ENCODE results near the gene PEX7.
"Not testable (repeated sequence)": the region's sequence is repeated elsewhere in the genome, so short reads cannot be mapped to it uniquely, and the experiment has no call there.

The PEX7 gene

DNA sequence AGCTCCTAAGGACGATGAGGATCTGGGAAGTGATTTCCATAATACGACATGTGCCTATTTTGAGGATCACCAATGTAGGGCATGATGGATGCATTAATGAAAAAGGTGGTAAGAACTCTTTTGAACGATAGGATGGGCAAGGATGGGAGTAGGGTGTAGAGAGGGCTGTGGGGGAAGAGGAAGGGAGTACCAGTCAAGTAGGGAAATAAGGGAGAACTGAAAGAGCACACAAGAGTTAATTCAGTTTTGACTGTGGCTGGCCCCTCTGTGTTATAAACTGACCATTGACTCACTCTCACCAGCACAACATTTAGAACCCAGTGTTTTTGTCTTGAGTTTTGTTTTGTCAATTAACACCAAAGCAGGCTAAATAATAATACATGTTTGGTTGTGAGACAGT is 132.7 kb downstream of the PEX7 start:
- TF ChIP-seq ZNF274 (IDR thresholded peaks at IDR 0.05; ENCODE audit: low read depth, low read length) = no peak
- TF ChIP-seq YY1 (IDR thresholded peaks at IDR 0.05; ENCODE audit: insufficient read depth, insufficient read length) = no peak
- TF ChIP-seq SUZ12 (IDR thresholded peaks at IDR 0.05; ENCODE audit: extremely low read depth, insufficient read depth, insufficient read length) = no peak
- Histone ChIP-seq H3K9me3 (ENCODE audit: insufficient read depth, low read length) (no peaks in the 10 kb centered on the region), H3K9ac (ENCODE audit: insufficient read length, low read depth) (no peak overlapping the region), H3K36me3 (ENCODE audit: insufficient read depth, insufficient read length, low read length) (no peaks in the 10 kb centered on the region), H3K4me1 (ENCODE audit: insufficient read depth, insufficient read length) (peaks cover 11% of the 10 kb centered on the region), H3K27me3 (ENCODE audit: insufficient read depth, insufficient read length) (no peaks in the 10 kb centered on the region), H3K4me3 (ENCODE audit: insufficient read length, low read depth) (no peak overlapping the region)
- no peak for DNase-seq (ENCODE audit: low read depth, low spot score)

DNA sequence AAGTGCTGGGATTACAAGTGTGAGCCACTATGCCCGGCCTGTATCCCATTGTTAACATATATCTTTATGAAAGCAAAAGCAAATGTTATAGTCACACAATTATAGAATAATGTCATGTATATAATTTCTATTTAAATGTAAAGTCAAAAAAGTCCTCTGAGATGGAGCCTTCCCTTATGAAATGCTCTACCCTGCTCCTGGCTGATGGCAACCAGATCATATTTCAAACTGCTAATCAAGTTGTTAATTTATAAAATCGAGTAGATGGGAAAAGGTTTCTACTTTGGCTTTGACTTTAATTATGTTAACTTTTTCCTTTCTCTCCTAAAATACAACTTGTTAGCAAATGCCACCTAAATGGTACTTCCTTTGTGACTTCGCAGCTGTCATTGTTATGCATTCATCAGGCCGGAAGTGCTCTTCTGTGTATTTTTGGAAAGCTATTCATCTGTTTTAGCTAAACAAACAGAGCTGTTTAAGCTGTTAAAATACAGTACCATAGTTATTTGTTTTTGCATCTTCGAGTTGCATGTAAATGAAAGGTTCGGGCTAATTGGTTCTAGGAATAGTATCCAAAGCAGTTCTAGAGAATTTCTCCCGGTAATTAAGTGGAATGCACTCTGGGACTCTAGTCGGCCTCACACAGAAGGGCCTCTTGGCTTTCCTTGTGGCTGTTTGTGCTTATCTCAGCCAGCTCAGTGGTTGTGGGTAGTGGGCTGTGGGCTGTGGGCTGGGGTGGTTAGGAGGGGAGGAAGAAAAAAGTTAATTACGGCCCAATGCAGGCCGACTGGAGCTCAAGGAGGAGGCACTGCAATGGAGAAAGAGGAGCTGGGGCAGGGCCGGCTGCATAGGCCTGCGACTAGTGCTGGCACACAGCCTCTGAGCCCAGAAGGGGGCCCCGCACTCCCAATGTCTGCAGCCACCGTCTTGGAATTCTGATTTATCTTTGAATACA is 134.5 kb downstream of the PEX7 start:
- TF ChIP-seq ZNF274 (IDR thresholded peaks at IDR 0.05; ENCODE audit: low read depth, low read length) (no peak), SUZ12 (IDR thresholded peaks at IDR 0.05; ENCODE audit: extremely low read depth, insufficient read depth, insufficient read length) (no peak), YY1 (IDR thresholded peaks at IDR 0.05; ENCODE audit: insufficient read depth, insufficient read length) (no peak)
- no peak for DNase-seq (ENCODE audit: low read depth, low spot score)
- Histone ChIP-seq H3K27me3 (ENCODE audit: insufficient read depth, insufficient read length) (no peaks in the 10 kb centered on the region), H3K9me3 (ENCODE audit: insufficient read depth, low read length) (no peaks in the 10 kb centered on the region), H3K4me1 (ENCODE audit: insufficient read depth, insufficient read length) (peaks cover 13% of the 10 kb centered on the region), H3K36me3 (ENCODE audit: insufficient read depth, insufficient read length, low read length) (no peaks in the 10 kb centered on the region), H3K9ac (ENCODE audit: insufficient read length, low read depth) (no peak overlapping the region), H3K4me3 (ENCODE audit: insufficient read length, low read depth) (no peak overlapping the region)

DNA sequence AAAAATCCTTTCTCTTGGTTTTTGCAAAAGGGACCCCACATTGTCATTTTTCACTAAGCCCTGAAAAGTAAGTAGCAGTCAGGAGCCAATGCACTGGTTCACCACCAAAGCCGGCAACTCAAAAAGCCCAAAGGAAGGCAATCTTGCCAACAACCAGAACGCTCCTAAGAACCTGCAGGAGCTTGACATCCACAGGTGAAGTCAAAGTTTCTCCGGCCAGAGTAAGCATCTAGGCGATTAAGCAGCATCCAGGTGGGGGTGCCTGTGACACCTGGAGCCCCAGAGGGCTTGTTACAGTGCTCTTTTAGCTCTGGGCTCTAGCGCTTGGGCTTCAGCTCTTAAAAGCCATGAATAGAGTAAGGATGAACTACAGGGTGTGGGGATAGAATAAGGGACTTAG is 135.8 kb downstream of the PEX7 start:
- Histone ChIP-seq H3K36me3 (ENCODE audit: insufficient read depth, insufficient read length, low read length) (no peaks in the 10 kb centered on the region), H3K27me3 (ENCODE audit: insufficient read depth, insufficient read length) (no peaks in the 10 kb centered on the region), H3K4me3 (ENCODE audit: insufficient read length, low read depth) (no peak overlapping the region), H3K9me3 (ENCODE audit: insufficient read depth, low read length) (no peaks in the 10 kb centered on the region), H3K4me1 (ENCODE audit: insufficient read depth, insufficient read length) (peaks cover 13% of the 10 kb centered on the region), H3K9ac (ENCODE audit: insufficient read length, low read depth) (no peak overlapping the region)
- no peak for TF ChIP-seq YY1 (IDR thresholded peaks at IDR 0.05; ENCODE audit: insufficient read depth, insufficient read length)
- no peak for DNase-seq (ENCODE audit: low read depth, low spot score)

DNA sequence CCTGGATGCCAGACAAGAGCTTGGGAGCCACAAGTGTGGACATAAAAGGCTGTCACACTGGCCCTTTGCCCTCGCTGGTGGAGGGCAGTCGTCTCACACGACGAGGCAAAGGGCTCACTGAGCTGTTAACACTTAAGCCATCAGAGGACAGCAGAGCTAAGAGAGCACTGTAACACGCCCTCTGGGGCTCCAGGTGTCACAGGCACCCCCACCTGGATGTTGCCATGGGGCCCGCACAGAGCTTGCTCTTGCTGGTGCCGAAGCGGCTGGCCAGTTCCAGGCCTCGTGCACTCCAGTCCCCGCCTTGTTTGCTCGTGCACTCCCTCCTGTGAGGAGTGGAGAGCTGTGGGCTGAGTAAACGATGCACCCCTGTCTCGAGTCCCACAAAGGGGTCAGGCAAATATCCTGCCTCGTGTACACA is 137.1 kb downstream of the PEX7 start:
- Histone ChIP-seq H3K36me3 (ENCODE audit: insufficient read depth, insufficient read length, low read length) (no peaks in the 10 kb centered on the region), H3K4me1 (ENCODE audit: insufficient read depth, insufficient read length) (peaks cover 13% of the 10 kb centered on the region), H3K27me3 (ENCODE audit: insufficient read depth, insufficient read length) (no peaks in the 10 kb centered on the region), H3K9ac (ENCODE audit: insufficient read length, low read depth) (no peak overlapping the region), H3K4me3 (ENCODE audit: insufficient read length, low read depth) (no peak overlapping the region), H3K9me3 (ENCODE audit: insufficient read depth, low read length) (no peaks in the 10 kb centered on the region)
- no peak for DNase-seq (ENCODE audit: low read depth, low spot score)
- TF ChIP-seq SUZ12 (IDR thresholded peaks at IDR 0.05; ENCODE audit: extremely low read depth, insufficient read depth, insufficient read length) (no peak), ZNF274 (IDR thresholded peaks at IDR 0.05; ENCODE audit: low read depth, low read length) (no peak), YY1 (IDR thresholded peaks at IDR 0.05; ENCODE audit: insufficient read depth, insufficient read length) (no peak)

DNA sequence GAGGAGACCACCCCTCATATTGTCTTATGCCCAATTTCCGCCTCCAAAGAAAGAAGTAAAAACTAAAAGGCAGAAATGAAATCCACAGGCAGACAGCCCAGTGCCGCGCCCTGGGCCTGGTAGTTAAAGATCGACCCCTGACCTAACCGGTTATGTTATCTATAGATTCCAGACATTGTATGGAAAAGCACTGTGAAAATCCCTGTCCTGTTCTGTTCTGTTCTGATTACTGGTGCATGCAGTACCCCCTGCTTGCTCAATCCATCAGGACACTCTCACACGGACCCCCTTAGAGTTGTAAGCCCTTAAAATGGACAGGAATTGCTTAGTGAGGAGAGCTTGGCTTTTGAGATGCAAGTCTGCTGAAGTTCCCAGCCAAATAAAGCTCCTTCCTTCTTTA is 137.5 kb downstream of the PEX7 start:
- H3K4me3 ChIP-seq (ENCODE audit: insufficient read length, low read depth); H3K9me3 ChIP-seq (ENCODE audit: insufficient read depth, low read length); H3K27me3 ChIP-seq (ENCODE audit: insufficient read depth, insufficient read length); H3K36me3 ChIP-seq (ENCODE audit: insufficient read depth, insufficient read length, low read length); H3K9ac ChIP-seq (ENCODE audit: insufficient read length, low read depth); DNase-seq (ENCODE audit: low read depth, low spot score): not testable (repeated sequence)
- peaks cover 13% of the 10 kb centered on the region for H3K4me1 ChIP-seq (ENCODE audit: insufficient read depth, insufficient read length)

DNA sequence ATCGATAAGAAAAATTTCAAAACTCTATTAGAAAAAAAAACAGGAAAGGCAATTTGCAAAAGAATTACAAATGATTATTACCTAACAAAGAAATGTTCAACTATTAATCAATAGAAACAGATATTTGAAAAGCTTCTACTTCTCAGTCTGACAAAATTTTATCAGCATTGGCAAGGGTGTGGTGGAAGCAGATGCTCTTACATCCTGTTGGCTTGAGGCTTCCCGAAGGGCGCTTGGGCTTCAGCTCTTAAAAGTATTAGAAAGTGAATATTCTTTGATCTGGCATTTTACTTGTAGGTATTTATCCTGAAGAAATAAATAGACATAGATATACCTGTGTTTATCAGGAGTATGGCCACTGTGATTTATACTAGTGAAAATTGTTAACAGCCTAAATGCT is 138.4 kb downstream of the PEX7 start:
- Histone ChIP-seq H3K36me3 (ENCODE audit: insufficient read depth, insufficient read length, low read length) (no peaks in the 10 kb centered on the region), H3K4me1 (ENCODE audit: insufficient read depth, insufficient read length) (peaks cover 13% of the 10 kb centered on the region), H3K9me3 (ENCODE audit: insufficient read depth, low read length) (no peaks in the 10 kb centered on the region), H3K27me3 (ENCODE audit: insufficient read depth, insufficient read length) (no peaks in the 10 kb centered on the region), H3K4me3 (ENCODE audit: insufficient read length, low read depth) (no peak overlapping the region), H3K9ac (ENCODE audit: insufficient read length, low read depth) (no peak overlapping the region)
- no peak for DNase-seq (ENCODE audit: low read depth, low spot score)
- TF ChIP-seq ZNF274 (IDR thresholded peaks at IDR 0.05; ENCODE audit: low read depth, low read length) (no peak), SUZ12 (IDR thresholded peaks at IDR 0.05; ENCODE audit: extremely low read depth, insufficient read depth, insufficient read length) (no peak), YY1 (IDR thresholded peaks at IDR 0.05; ENCODE audit: insufficient read depth, insufficient read length) (no peak)

DNA sequence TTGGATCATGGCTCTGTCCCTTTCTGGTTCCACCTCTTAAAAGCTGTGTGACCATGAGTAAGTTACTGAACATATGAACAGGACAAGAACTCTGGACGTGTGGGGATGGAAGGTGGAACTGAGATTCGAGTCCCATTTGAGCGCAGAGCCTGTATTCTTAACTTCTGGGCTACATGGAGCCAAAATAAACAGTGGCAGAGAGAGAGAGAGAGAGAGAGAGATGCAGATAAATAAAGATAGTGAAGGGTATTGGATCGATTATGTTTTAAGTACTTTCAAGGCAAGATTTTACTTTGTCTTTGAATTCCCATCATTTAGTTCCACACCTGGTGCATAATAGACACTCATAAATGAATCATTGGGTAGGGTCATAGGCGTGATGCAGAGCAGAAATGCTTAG is 139.5 kb downstream of the PEX7 start:
- no peak for TF ChIP-seq YY1 (IDR thresholded peaks at IDR 0.05; ENCODE audit: insufficient read depth, insufficient read length)
- no peak for TF ChIP-seq ZNF274 (IDR thresholded peaks at IDR 0.05; ENCODE audit: low read depth, low read length)
- TF ChIP-seq SUZ12 (IDR thresholded peaks at IDR 0.05; ENCODE audit: extremely low read depth, insufficient read depth, insufficient read length) = no peak
- Histone ChIP-seq H3K27me3 (ENCODE audit: insufficient read depth, insufficient read length) (no peaks in the 10 kb centered on the region), H3K9me3 (ENCODE audit: insufficient read depth, low read length) (no peaks in the 10 kb centered on the region), H3K9ac (ENCODE audit: insufficient read length, low read depth) (no peak overlapping the region), H3K36me3 (ENCODE audit: insufficient read depth, insufficient read length, low read length) (no peaks in the 10 kb centered on the region), H3K4me3 (ENCODE audit: insufficient read length, low read depth) (no peak overlapping the region), H3K4me1 (ENCODE audit: insufficient read depth, insufficient read length) (peaks cover 13% of the 10 kb centered on the region)
- no peak for DNase-seq (ENCODE audit: low read depth, low spot score)

Measured in NT2/D1 (cell line).